Mesodermal cell (in vitro differentiated cells): ENCODE data around the gene BSG.
A peak's percentile ranks its signal among the peaks of the same experiment; 100 is the strongest.

Experiments used
- H3K27ac ChIP-seq: 2 replicates; pipeline ENCODE4 v1.7.0; 2013; ENCODE audit warnings: mild to moderate bottlenecking, low read depth, low read length, moderate library complexity; ENCODE audit not compliant: severe bottlenecking
- H3K36me3 ChIP-seq: 2 replicates; pipeline ENCODE4 v1.7.1; 2013; ENCODE audit warnings: mild to moderate bottlenecking, low read length, moderate library complexity; ENCODE audit not compliant: control insufficient read depth, insufficient read depth
- H3K4me1 ChIP-seq: one replicate; pipeline ENCODE4 v1.7.1; 2013; ENCODE audit warnings: mild to moderate bottlenecking, low read length; ENCODE audit not compliant: insufficient read depth, control insufficient read depth, poor library complexity, severe bottlenecking
- H3K4me3 ChIP-seq: 2 replicates; pipeline ENCODE4 v1.7.0; 2013; ENCODE audit warnings: low read length, control low read depth, mild to moderate bottlenecking; ENCODE audit not compliant: insufficient read depth, poor library complexity, severe bottlenecking; ENCODE audit errors: extremely low read depth
- H3K9me3 ChIP-seq: 2 replicates; pipeline ENCODE4 v1.7.1; 2013; ENCODE audit warnings: mild to moderate bottlenecking, low read length, moderate library complexity; ENCODE audit not compliant: control insufficient read depth
- WGBS, 2 experiments: methylation state at CpG; one replicate each; pipeline ENCODE4 v1.1.5; 2013; ENCODE audit warnings: missing lambda C conversion rate in 2 of 2; ENCODE audit not compliant: insufficient coverage in 2 of 2; 5-methylcytosine and 5-hydroxymethylcytosine counted together

The BSG gene

GRCh38 chr19:560121-560520, 12.3 kb upstream of the BSG start:
- Histone ChIP-seq H3K27ac (no peak overlapping the region), H3K36me3 (no peaks in the 10 kb centered on the region), H3K4me1 (peaks cover 6% of the 10 kb centered on the region), H3K9me3 (no peaks in the 10 kb centered on the region), H3K4me3 (no peak overlapping the region)
- whole genome bisulfite sequencing, 2 experiments, result 85 to 86% methylated on average over 7 to 11 of the region's 12 CpGs

GRCh38 chr19:566403-566802, 6.0 kb upstream of the BSG start:
- peaks cover 3% of the 10 kb centered on the region for H3K4me1 ChIP-seq
- no peaks in the 10 kb centered on the region for H3K9me3 ChIP-seq
- no peaks in the 10 kb centered on the region for H3K36me3 ChIP-seq
- 86 to 89% methylated on average over 16 to 17 of the region's 19 CpGs for WGBS, 2 experiments
- H3K27ac ChIP-seq, result peak overlapping the region; percentile 78
- H3K4me3 ChIP-seq, result no peak overlapping the region

- H3K36me3 ChIP-seq, result no peaks in the 10 kb centered on the region
- peak overlapping the region; percentile 78 for H3K27ac ChIP-seq
- H3K4me1 ChIP-seq, result peaks cover 3% of the 10 kb centered on the region
- H3K4me3 ChIP-seq, result no peak overlapping the region
- no peaks in the 10 kb centered on the region for H3K9me3 ChIP-seq
- 86 to 91% methylated on average over 7 to 14 of the region's 16 CpGs for WGBS, 2 experiments
Measured at GRCh38 chr19:566844-567243, 5.6 kb upstream of the BSG start.

- H3K27ac ChIP-seq, result peak overlapping the region; percentile 78
- H3K4me1 ChIP-seq, result peaks cover 3% of the 10 kb centered on the region
- 93 to 96% methylated on average over 13 to 16 of the region's 22 CpGs for WGBS, 2 experiments
- no peak overlapping the region for H3K4me3 ChIP-seq
- H3K36me3 ChIP-seq, result no peaks in the 10 kb centered on the region
- H3K9me3 ChIP-seq, result no peaks in the 10 kb centered on the region
Measured at GRCh38 chr19:567296-567900, 5.0 kb upstream of the BSG start.

- Histone ChIP-seq H3K36me3 (no peaks in the 10 kb centered on the region), H3K4me1 (peaks cover 12% of the 10 kb centered on the region), H3K27ac (no peak overlapping the region), H3K4me3 (no peak overlapping the region), H3K9me3 (no peaks in the 10 kb centered on the region)
- 93 to 95% methylated on average over 10 to 14 of the region's 25 CpGs for WGBS, 2 experiments
Measured at GRCh38 chr19:570251-570686, 2.1 kb upstream of the BSG start.

- WGBS, 2 experiments, result 13 to 14% methylated on average over 45 of the region's 45 CpGs
- Histone ChIP-seq H3K4me3 (peak overlapping the region; percentile 99), H3K36me3 (peaks cover 4% of the 10 kb centered on the region), H3K9me3 (no peaks in the 10 kb centered on the region), H3K27ac (peak overlapping the region; percentile 88), H3K4me1 (peaks cover 18% of the 10 kb centered on the region)
Measured at GRCh38 chr19:570937-571565, 1.3 kb upstream of the BSG start.

- H3K36me3 ChIP-seq, result peaks cover 8% of the 10 kb centered on the region
- H3K9me3 ChIP-seq, result no peaks in the 10 kb centered on the region
- WGBS, 2 experiments, result 2 to 3% methylated on average over 12 to 13 of the region's 14 CpGs
- H3K4me1 ChIP-seq, result peaks cover 20% of the 10 kb centered on the region
- H3K4me3 ChIP-seq, result peak overlapping the region; percentile 99
- peak overlapping the region; percentile 88 for H3K27ac ChIP-seq
Measured at GRCh38 chr19:571566-571974, 826 bp upstream of the BSG start.

- 1% methylated on average over 37 to 49 of the region's 55 CpGs for WGBS, 2 experiments
- Histone ChIP-seq H3K4me1 (peaks cover 18% of the 10 kb centered on the region), H3K9me3 (no peaks in the 10 kb centered on the region), H3K4me3 (peak overlapping the region; percentile 99), H3K36me3 (peaks cover 22% of the 10 kb centered on the region), H3K27ac (peak overlapping the region; percentile 69)
Measured at GRCh38 chr19:572743-573518, 535 bp downstream of the BSG start.

- peaks cover 17% of the 10 kb centered on the region for H3K4me1 ChIP-seq
- peaks cover 27% of the 10 kb centered on the region for H3K36me3 ChIP-seq
- 1% methylated on average over 11 to 12 of the region's 15 CpGs for WGBS, 2 experiments
- peak overlapping the region; percentile 46 for H3K27ac ChIP-seq
- H3K9me3 ChIP-seq, result no peaks in the 10 kb centered on the region
- peak overlapping the region; percentile 99 for H3K4me3 ChIP-seq
Measured at GRCh38 chr19:573519-573825, 1.1 kb downstream of the BSG start.

GRCh38 chr19:574658-575526, 2.5 kb downstream of the BSG start:
- peak overlapping the region; percentile 23 for H3K4me3 ChIP-seq
- 53 to 57% methylated on average over 20 to 29 of the region's 32 CpGs for WGBS, 2 experiments
- no peaks in the 10 kb centered on the region for H3K9me3 ChIP-seq
- peak overlapping the region; percentile 45 for H3K27ac ChIP-seq
- H3K36me3 ChIP-seq, result peaks cover 40% of the 10 kb centered on the region
- H3K4me1 ChIP-seq, result peaks cover 17% of the 10 kb centered on the region
